EL (cell line): ENCODE results near the gene ADAM8.
"Not testable (repeated sequence)": the region's sequence is repeated elsewhere in the genome, so short reads cannot be mapped to it uniquely, and the experiment has no call there.

Source experiments
- DNase-seq: peaks from one replicate; pipeline ENCODE4 v3.0.0-alpha.2; 2016

Gene ADAM8

GRCh38 chr10:133276435-133277201 lies at the start of gene ADAM8:
Gene ADAM8 (minus strand): TSS chr10:133276868. CDS start chr10:133276817, 51 bp downstream.
- no peak for DNase-seq

- DNase-seq: no peak
Measured at GRCh38 chr10:133326223-133326551, 49.5 kb upstream of the ADAM8 start.

GRCh38 chr10:133325440-133326222 lies 49.0 kb upstream of the ADAM8 start:
- no peak for DNase-seq

GRCh38 chr10:133324857-133325260 lies 48.2 kb upstream of the ADAM8 start:
- DNase-seq: no peak

- DNase-seq: peak; percentile 50
Measured at GRCh38 chr10:133324198-133324792, 47.6 kb upstream of the ADAM8 start.

- not testable (repeated sequence) for DNase-seq
Measured at GRCh38 chr10:133322064-133322709, 45.5 kb upstream of the ADAM8 start.

GRCh38 chr10:133320852-133321422 lies 44.3 kb upstream of the ADAM8 start:
- DNase-seq: not testable (repeated sequence)

GRCh38 chr10:133318494-133319127 lies 41.9 kb upstream of the ADAM8 start:
- peak; percentile 63 for DNase-seq

- DNase-seq: no peak
Measured at GRCh38 chr10:133316732-133317131, 40.1 kb upstream of the ADAM8 start.

- DNase-seq: no peak
Measured at GRCh38 chr10:133316266-133316665, 39.6 kb upstream of the ADAM8 start.

GRCh38 chr10:133315847-133316246 lies 39.2 kb upstream of the ADAM8 start:
- no peak for DNase-seq

GRCh38 chr10:133314911-133315310 lies 38.2 kb upstream of the ADAM8 start:
- no peak for DNase-seq

GRCh38 chr10:133313192-133313591 lies 36.5 kb upstream of the ADAM8 start:
- DNase-seq: no peak

- DNase-seq: no peak
Measured at GRCh38 chr10:133312769-133313145, 36.1 kb upstream of the ADAM8 start.

- DNase-seq: no peak
Measured at GRCh38 chr10:133312016-133312768, 35.5 kb upstream of the ADAM8 start.

GRCh38 chr10:133311570-133311969 lies 34.9 kb upstream of the ADAM8 start:
- DNase-seq: no peak

GRCh38 chr10:133310789-133311188 lies 34.1 kb upstream of the ADAM8 start:
- no peak for DNase-seq

- DNase-seq: no peak
Measured at GRCh38 chr10:133310399-133310755, 33.7 kb upstream of the ADAM8 start.

GRCh38 chr10:133309720-133310398 lies 33.2 kb upstream of the ADAM8 start:
- no peak for DNase-seq

GRCh38 chr10:133309100-133309719 lies 32.5 kb upstream of the ADAM8 start:
- DNase-seq: peak; percentile 87
